Measurements from ENCODE around the gene PCSK6. TPM values are rescaled to one million over a fixed set of nuclear protein-coding genes. Genes with fewer than 3 reads are reported as not detected.

Gene PCSK6
- total RNA-seq, 1 experiment from 2014 or later: 2.9 TPM

DNA sequence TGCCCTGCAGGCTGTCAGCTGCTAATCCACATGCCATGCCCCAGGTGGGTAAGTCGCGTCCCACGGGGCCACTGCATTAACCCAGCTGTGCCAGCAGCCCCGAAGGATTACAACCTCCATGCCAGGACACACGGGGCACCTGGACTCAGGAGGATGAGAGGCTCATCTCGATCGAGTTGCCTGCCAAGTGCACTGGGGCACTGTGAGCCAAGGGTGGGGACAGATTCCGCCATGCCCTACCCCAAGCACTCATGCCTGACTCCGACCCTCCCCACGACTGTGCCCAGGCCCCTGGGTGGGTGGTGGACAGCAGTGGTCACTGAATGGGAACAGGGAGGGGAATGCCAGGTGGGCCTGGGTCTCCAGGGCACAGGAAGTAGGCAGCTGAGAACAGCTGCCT lies 173.8 kb downstream of the PCSK6 start:
- Mint-ChIP-seq H3K36me3 (no peaks in the 10 kb centered on the region), H3K9me3 (peaks cover 3% of the 10 kb centered on the region; the same call in 1 of the 2 replicates), H3K4me3 (no peak overlapping the region), H3K4me1 (peaks cover 2% of the 10 kb centered on the region), H3K27me3 (ENCODE audit: low read depth) (0 out of 2 replicates have a peak, but pooled peaks cover 2% of the 10 kb centered on the region), H3K27ac (no peak overlapping the region)
- TF ChIP-seq NFATC4 (CRISPR knock-in tag; IDR thresholded peaks at IDR 0.05): no peak
- TF ChIP-seq CREM (CRISPR knock-in tag; IDR thresholded peaks at IDR 0.05): no peak
- TF ChIP-seq, protein P1, sequence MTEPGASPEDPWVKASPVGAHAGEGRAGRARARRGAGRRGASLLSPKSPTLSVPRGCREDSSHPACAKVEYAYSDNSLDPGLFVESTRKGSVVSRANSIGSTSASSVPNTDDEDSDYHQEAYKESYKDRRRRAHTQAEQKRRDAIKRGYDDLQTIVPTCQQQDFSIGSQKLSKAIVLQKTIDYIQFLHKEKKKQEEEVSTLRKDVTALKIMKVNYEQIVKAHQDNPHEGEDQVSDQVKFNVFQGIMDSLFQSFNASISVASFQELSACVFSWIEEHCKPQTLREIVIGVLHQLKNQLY (CRISPR knock-in tag; IDR thresholded peaks at IDR 0.05): no peak
- TF ChIP-seq TEAD4 (CRISPR knock-in tag; IDR thresholded peaks at IDR 0.05): no peak
- TF ChIP-seq ZNF317 (CRISPR knock-in tag; IDR thresholded peaks at IDR 0.05; ENCODE audit: borderline replicate concordance, low read depth): no peak
- TF ChIP-seq, protein P2, sequence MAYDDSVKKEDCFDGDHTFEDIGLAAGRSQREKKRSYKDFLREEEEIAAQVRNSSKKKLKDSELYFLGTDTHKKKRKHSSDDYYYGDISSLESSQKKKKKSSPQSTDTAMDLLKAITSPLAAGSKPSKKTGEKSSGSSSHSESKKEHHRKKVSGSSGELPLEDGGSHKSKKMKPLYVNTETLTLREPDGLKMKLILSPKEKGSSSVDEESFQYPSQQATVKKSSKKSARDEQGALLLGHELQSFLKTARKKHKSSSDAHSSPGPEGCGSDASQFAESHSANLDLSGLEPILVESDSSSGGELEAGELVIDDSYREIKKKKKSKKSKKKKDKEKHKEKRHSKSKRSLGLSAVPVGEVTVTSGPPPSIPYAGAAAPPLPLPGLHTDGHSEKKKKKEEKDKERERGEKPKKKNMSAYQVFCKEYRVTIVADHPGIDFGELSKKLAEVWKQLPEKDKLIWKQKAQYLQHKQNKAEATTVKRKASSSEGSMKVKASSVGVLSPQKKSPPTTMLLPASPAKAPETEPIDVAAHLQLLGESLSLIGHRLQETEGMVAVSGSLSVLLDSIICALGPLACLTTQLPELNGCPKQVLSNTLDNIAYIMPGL (CRISPR knock-in tag; IDR thresholded peaks at IDR 0.05): no peak
- TF ChIP-seq, protein P3, sequence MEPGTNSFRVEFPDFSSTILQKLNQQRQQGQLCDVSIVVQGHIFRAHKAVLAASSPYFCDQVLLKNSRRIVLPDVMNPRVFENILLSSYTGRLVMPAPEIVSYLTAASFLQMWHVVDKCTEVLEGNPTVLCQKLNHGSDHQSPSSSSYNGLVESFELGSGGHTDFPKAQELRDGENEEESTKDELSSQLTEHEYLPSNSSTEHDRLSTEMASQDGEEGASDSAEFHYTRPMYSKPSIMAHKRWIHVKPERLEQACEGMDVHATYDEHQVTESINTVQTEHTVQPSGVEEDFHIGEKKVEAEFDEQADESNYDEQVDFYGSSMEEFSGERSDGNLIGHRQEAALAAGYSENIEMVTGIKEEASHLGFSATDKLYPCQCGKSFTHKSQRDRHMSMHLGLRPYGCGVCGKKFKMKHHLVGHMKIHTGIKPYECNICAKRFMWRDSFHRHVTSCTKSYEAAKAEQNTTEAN (CRISPR knock-in tag; IDR thresholded peaks at IDR 0.05): no peak
- no peak for TF ChIP-seq FOXJ3 (CRISPR knock-in tag; IDR thresholded peaks at IDR 0.05; ENCODE audit: borderline replicate concordance)
- TF ChIP-seq, protein P4, sequence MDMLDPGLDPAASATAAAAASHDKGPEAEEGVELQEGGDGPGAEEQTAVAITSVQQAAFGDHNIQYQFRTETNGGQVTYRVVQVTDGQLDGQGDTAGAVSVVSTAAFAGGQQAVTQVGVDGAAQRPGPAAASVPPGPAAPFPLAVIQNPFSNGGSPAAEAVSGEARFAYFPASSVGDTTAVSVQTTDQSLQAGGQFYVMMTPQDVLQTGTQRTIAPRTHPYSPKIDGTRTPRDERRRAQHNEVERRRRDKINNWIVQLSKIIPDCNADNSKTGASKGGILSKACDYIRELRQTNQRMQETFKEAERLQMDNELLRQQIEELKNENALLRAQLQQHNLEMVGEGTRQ (CRISPR knock-in tag; IDR thresholded peaks at IDR 0.05): no peak
- TF ChIP-seq, protein P5, sequence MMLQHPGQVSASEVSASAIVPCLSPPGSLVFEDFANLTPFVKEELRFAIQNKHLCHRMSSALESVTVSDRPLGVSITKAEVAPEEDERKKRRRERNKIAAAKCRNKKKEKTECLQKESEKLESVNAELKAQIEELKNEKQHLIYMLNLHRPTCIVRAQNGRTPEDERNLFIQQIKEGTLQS (CRISPR knock-in tag; conservative IDR thresholded peaks at IDR 0.05): no peak
- TF ChIP-seq, protein P6, sequence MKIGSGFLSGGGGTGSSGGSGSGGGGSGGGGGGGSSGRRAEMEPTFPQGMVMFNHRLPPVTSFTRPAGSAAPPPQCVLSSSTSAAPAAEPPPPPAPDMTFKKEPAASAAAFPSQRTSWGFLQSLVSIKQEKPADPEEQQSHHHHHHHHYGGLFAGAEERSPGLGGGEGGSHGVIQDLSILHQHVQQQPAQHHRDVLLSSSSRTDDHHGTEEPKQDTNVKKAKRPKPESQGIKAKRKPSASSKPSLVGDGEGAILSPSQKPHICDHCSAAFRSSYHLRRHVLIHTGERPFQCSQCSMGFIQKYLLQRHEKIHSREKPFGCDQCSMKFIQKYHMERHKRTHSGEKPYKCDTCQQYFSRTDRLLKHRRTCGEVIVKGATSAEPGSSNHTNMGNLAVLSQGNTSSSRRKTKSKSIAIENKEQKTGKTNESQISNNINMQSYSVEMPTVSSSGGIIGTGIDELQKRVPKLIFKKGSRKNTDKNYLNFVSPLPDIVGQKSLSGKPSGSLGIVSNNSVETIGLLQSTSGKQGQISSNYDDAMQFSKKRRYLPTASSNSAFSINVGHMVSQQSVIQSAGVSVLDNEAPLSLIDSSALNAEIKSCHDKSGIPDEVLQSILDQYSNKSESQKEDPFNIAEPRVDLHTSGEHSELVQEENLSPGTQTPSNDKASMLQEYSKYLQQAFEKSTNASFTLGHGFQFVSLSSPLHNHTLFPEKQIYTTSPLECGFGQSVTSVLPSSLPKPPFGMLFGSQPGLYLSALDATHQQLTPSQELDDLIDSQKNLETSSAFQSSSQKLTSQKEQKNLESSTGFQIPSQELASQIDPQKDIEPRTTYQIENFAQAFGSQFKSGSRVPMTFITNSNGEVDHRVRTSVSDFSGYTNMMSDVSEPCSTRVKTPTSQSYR (CRISPR knock-in tag; IDR thresholded peaks at IDR 0.05): no peak
- TF ChIP-seq, protein P7, sequence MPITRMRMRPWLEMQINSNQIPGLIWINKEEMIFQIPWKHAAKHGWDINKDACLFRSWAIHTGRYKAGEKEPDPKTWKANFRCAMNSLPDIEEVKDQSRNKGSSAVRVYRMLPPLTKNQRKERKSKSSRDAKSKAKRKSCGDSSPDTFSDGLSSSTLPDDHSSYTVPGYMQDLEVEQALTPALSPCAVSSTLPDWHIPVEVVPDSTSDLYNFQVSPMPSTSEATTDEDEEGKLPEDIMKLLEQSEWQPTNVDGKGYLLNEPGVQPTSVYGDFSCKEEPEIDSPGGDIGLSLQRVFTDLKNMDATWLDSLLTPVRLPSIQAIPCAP (CRISPR knock-in tag; IDR thresholded peaks at IDR 0.05): no peak
- no peak for TF ChIP-seq SP1 (CRISPR knock-in tag; conservative IDR thresholded peaks at IDR 0.05)
- TF ChIP-seq IRF2 (CRISPR knock-in tag; IDR thresholded peaks at IDR 0.05; ENCODE audit: borderline replicate concordance, low read depth): no peak
- TF ChIP-seq KAT7 (CRISPR knock-in tag; IDR thresholded peaks at IDR 0.05; ENCODE audit: borderline replicate concordance): no peak
- ChIA-PET CTCF (no interaction called here), POLR2A (no interaction called here)
- ATAC-seq (no peak), DNase-seq (ENCODE audit: low spot score) (no peak)

DNA sequence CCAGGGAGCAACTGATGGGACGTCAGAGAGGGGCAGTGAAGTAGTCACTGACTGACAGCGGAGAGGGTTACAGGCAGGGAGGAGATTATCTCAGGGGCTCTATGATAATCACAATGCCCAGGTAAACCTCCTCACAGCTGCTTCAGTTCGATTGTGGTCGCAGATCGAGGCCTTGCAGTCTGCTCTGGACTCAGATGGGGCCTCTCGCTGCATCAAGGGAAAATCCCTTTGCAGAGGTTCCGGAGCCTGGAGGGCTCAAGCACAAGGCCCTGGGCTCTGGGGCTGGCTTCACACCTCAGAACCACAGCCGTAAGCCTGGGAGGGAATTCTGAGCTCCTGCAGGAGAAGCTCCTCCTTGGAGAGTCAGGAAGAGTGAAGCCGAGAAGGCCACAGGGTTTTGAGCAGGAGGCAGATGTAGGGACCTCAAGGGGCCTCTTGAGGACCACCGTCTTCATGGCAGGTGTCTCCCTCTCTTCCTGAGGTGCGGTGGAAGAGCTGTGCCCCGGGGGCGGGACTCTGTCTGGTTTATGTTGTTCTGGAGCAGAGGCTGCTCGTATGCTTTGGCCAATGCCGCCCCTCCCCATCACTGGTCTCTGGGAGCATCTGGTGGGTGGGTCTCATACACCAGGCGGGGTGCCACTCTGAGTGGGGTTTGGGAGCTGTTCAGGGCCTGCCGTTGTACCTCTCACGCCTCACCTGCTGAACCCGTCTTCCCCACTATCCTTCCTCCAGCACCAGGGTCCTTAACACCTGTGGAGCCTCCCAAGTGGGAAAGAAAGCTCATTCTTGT lies 175.0 kb downstream of the PCSK6 start:
- Mint-ChIP-seq H3K4me1 (no peaks in the 10 kb centered on the region), H3K9me3 (peaks cover 3% of the 10 kb centered on the region; the same call in 1 of the 2 replicates), H3K27ac (no peak overlapping the region), H3K36me3 (no peaks in the 10 kb centered on the region), H3K27me3 (ENCODE audit: low read depth) (0 out of 2 replicates have a peak, but pooled peaks cover 2% of the 10 kb centered on the region), H3K4me3 (no peak overlapping the region)
- DNase-seq (ENCODE audit: low spot score) (peak; percentile 9), ATAC-seq (no peak)
- CTCF ChIA-PET: interaction anchor here (0.7 kb wide), 1 partner anchor 26 kb away, joined by 3 read pairs; no protein-coding TSS in a partner anchor
- POLR2A ChIA-PET: no interaction called here
- TF ChIP-seq ZNF219 (CRISPR knock-in tag; IDR thresholded peaks at IDR 0.05; ENCODE audit: borderline replicate concordance) (no peak), FOXJ3 (CRISPR knock-in tag; IDR thresholded peaks at IDR 0.05; ENCODE audit: borderline replicate concordance) (no peak), ZNF232 (CRISPR knock-in tag; IDR thresholded peaks at IDR 0.05) (no peak), PRRX2 (CRISPR knock-in tag; IDR thresholded peaks at IDR 0.05) (no peak), NFATC4 (CRISPR knock-in tag; IDR thresholded peaks at IDR 0.05) (no peak), SMAD4 (CRISPR knock-in tag; IDR thresholded peaks at IDR 0.05) (no peak)
- TF ChIP-seq, protein P8, sequence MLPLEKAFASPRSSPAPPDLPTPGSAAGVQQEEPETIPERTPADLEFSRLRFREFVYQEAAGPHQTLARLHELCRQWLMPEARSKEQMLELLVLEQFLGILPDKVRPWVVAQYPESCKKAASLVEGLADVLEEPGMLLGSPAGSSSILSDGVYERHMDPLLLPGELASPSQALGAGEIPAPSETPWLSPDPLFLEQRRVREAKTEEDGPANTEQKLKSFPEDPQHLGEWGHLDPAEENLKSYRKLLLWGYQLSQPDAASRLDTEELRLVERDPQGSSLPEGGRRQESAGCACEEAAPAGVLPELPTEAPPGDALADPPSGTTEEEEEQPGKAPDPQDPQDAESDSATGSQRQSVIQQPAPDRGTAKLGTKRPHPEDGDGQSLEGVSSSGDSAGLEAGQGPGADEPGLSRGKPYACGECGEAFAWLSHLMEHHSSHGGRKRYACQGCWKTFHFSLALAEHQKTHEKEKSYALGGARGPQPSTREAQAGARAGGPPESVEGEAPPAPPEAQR (CRISPR knock-in tag; IDR thresholded peaks at IDR 0.05): no peak
- TF ChIP-seq, protein P1 (CRISPR knock-in tag; IDR thresholded peaks at IDR 0.05): no peak
- TF ChIP-seq, protein P9, sequence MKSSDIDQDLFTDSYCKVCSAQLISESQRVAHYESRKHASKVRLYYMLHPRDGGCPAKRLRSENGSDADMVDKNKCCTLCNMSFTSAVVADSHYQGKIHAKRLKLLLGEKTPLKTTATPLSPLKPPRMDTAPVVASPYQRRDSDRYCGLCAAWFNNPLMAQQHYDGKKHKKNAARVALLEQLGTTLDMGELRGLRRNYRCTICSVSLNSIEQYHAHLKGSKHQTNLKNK (CRISPR knock-in tag; IDR thresholded peaks at IDR 0.05): no peak
